Motor neuron (in vitro differentiated cells): ENCODE data around the gene LRTM1. TPM values are rescaled to one million over a fixed set of nuclear protein-coding genes. Genes with fewer than 3 reads are reported as not detected.

ENCODE experiments used
- ATAC-seq, 8 experiments: fragments of 200-7000 bp; cut with Tn5 transposase; replicated peaks in 6 of 8; 2 replicates each; pipeline ENCODE4 v1.8.0; 2021; ENCODE audit warnings: mild to moderate bottlenecking in 8 of 8, moderate library complexity in 8 of 8
- H3K27ac ChIP-seq, 2 donors: fragments of 250-450 bp; sonication (Bioruptor Pico); 2 replicates each; pipeline ENCODE4 v1.9.0; 2021; ENCODE audit warnings: antibody characterized with exemption in 2 of 2, mild to moderate bottlenecking in 2 of 2, moderate library complexity in 1 of 2
- H3K4me1 ChIP-seq, 2 donors: fragments of 250-450 bp; sonication (Bioruptor Pico); replicated peaks in 1 of 2; 2 replicates each; pipeline ENCODE4 v1.6.1; 2021; ENCODE audit warnings: antibody characterized with exemption in 2 of 2, mild to moderate bottlenecking in 2 of 2, moderate library complexity in 1 of 2
- H3K4me3 ChIP-seq, 5 donors: fragments of 250-450 bp; sonication (Bioruptor Pico); 2 replicates each; pipeline ENCODE4 v1.9.0; 2021; ENCODE audit warnings: antibody characterized with exemption in 5 of 5, mild to moderate bottlenecking in 5 of 5, moderate library complexity in 4 of 5
- WGBS, 10 experiments: fragments of 450-650 bp; shearing (Covaris generic); methylation state at CpG; one replicate each; pipeline ENCODE4 v1.0.0; 2022; 5-methylcytosine and 5-hydroxymethylcytosine counted together
- in situ Hi-C, 9 experiments: fragments of 400-800 bp; cut with MboI; loops; one replicate each; pipeline ENCODE4 v1.15.0; 2021; ENCODE audit warnings: low sequenced_read_pairs in 9 of 9, low pct_unique_long_range_greater_than_20kb in 2 of 9; ENCODE audit not compliant: unreplicated experiment in 9 of 9
- total RNA-seq, 8 experiments: library from RNA; unstranded; fragments of 300-600 nt; gene quantifications; 2 replicates each; pipeline versions ENCODE4 v1.2.3 to v1.2.4, GENCODE V29; 2022

LRTM1 gene
- total RNA-seq, result 1 to 10 TPM in 1 of 8 experiments, under 1 TPM in 5, not detected in 2; 0.16 to 1.2 (median 0.36) TPM

DNA sequence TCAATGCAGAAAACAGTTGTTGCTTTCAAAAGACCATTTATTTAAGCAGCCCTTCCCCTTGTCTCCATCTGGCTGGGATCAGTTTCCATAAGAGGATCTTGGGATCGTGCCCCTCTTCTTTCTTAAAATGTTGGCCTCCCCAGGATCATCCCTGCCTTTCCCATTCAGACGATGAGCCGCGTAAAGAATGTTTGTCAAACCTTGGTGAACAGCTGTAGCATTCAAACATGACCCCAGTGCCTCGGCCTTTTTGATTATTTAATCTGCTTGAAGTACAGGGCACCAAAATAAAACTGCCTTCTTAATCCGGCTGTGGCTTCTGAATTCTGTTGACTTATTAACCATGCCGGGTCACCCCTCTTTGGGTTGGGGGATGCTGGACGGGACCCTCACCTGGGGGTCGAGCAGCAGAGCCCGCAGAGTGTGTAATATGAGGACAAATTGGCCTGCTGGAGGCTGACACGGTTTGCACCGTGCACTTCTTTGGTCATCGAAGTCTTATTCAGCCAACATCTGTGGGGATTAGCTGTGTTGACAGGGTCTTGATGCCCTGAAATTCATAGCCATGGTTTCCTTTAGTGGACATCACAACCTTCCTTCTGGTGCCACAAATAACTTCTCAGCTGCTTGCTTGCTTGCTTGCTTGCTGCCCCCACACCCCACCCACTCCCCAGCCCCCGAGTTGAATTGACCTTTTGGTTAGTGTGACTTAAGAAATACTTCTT, at the start of gene LRTM1:
LRTM1 (minus strand) TSS at position 14 of the 725 bp plus-strand sequence. CDS start 148 bp downstream, outside the sequence.
- no peak within 1 kb of the TSS for H3K27ac ChIP-seq
- peak in 1 of 8 experiments; percentile 26 for ATAC-seq
- H3K4me3 ChIP-seq, result no peak within 1 kb of the TSS
- 20 to 61% (median 42%) methylated on average over 1 to 9 of the region's 14 CpGs; no CpG with 5 or more reads in 3 of the 10 experiments for WGBS, 10 experiments
- peaks cover 24 to 37% of the 10 kb centered on the region in 2 donors for H3K4me1 ChIP-seq
- in situ Hi-C loops, result no loop called here

DNA sequence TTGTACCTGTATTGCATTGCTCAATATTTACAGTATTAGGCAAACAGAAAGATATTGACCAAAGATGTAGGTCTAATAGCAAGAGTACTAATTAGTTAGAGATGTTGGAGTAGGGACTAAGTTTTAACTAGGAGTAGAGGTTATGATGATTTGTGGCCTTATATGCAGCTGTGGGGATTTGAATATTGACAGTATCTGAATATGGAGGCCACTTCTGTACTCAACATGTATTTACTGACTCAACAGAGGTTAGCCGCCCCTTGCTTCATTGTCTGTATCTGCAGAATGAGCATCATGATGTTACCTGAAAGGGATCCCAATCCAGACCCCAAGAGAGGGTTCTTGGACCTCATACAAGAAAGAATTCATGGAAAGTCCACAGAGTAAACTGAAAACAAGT, 49.6 kb upstream of the LRTM1 start:
- ATAC-seq, result peak in 2 of 8 experiments; percentile 55 to 62
- no peak overlapping the region for H3K4me3 ChIP-seq
- in situ Hi-C loops, result no loop called here
- no peak overlapping the region for H3K27ac ChIP-seq
- 43 to 100% (median 96%) methylated on average over 1 of the region's 1 CpG; no CpG with 5 or more reads in 2 of the 10 experiments for WGBS, 10 experiments
- H3K4me1 ChIP-seq, result no peaks in the 10 kb centered on the region

DNA sequence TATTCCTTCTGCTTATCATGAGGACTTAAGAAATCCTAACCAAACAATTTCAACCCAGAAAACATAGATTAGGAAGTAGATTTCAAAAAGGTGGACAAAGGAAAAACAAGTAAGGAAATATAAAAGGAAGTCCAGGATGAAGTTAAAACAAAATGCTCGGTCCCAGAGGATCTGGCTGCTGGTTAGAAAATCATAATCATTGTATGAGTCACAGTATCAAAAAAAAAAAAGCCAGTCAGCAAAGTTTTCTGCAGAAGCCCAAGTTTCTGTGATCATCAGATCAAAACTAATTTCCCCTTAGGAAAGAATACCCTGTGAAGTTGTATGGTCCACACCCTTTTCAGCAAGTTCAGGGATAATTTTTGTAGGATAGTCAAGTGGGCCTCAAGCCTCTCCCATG, 43.0 kb upstream of the LRTM1 start:
- in situ Hi-C loops, result no loop called here
- Histone ChIP-seq H3K4me3 (no peak overlapping the region), H3K4me1 (peaks cover 0 to under 1% of the 10 kb centered on the region in 2 donors), H3K27ac (no peak overlapping the region)
- 27 to 100% (median 83%) methylated on average over 1 of the region's 1 CpG; no CpG with 5 or more reads in 3 of the 10 experiments for WGBS, 10 experiments
- ATAC-seq, result peak in 2 of 8 experiments; percentile 69 to 72

DNA sequence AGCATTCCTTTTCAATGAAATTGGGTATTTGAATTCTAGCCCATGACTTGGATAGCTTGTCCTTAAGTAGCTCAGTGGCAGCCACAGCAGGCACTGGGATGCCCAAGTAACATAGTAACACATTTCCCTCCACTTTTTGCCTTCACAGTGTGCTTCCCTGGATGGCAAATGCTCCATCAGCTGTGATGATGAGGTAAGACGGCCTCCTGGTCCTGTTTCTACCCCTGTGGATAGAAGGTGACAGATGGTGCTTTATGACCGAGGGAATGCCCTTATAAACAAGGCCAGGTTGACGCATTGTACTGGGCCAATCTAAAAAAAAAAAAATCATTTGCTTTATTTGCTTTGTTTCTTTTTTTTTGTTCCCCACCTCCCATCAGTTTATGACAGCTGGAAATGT, 41.8 kb upstream of the LRTM1 start:
- no peak overlapping the region for H3K27ac ChIP-seq
- in situ Hi-C loops, result no loop called here
- no peak for ATAC-seq
- H3K4me1 ChIP-seq, result peaks cover 0 to 4% of the 10 kb centered on the region in 2 donors
- WGBS, 10 experiments, result 66 to 100% (median 82%) methylated on average over 1 to 3 of the region's 3 CpGs; no CpG with 5 or more reads in 2 of the 10 experiments
- H3K4me3 ChIP-seq, result no peak overlapping the region

GRCh38 chr3:54968546-54969172, 40.8 kb upstream of the LRTM1 start:
- no peak overlapping the region for H3K4me3 ChIP-seq
- no peak for ATAC-seq
- in situ Hi-C loops, result no loop called here
- 56 to 100% (median 82%) methylated on average over 1 to 5 of the region's 5 CpGs for WGBS, 10 experiments
- no peak overlapping the region for H3K27ac ChIP-seq
- peaks cover 4 to 9% of the 10 kb centered on the region in 2 donors for H3K4me1 ChIP-seq

DNA sequence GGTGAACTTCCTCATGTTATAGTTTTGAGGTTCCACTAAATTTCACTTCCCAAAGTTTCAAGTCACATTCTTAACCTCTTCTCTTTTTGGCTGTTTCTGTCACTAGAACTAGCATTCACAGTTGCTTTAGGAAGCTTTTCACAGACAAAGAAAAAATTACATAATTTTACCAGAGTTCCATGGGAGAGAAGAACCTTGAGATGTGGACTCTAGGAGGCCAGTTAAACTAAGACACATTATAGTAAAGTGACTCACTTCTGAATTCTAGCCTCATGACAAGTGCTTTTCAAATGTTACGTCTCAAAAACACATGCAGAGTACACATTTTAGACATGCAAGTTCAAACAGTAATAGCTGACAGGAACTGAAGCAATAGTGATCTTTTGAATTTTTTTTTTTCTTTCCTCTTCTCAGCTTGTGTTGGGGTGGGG, 39.9 kb upstream of the LRTM1 start:
- no peak for ATAC-seq
- Histone ChIP-seq H3K27ac (no peak overlapping the region), H3K4me1 (peaks cover 4 to 9% of the 10 kb centered on the region in 2 donors), H3K4me3 (no peak overlapping the region)
- in situ Hi-C loops, result no loop called here
- WGBS, 10 experiments, result 50 to 100% (median 83%) methylated on average over 1 of the region's 1 CpG; no CpG with 5 or more reads in 4 of the 10 experiments

DNA sequence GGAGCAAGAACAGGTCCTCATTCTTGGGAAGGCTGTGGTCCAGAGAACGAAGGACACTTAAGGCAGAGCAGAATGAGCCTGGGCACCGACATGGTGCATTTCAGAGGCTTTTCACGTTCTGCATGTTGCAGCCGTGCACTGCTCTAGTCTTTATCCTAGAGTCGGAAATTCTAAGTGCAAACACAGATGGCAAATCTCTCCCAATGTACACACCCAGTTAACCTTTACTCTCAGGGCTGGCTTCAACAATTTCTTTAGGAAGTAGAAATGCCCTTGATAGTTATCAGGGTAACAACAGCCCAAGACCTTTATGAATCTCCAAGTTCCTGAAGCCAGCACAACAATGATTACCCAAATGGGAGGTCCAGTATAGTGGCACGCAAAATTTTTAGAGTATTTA, 39.1 kb upstream of the LRTM1 start:
- no peak overlapping the region for H3K27ac ChIP-seq
- peaks cover 4 to 9% of the 10 kb centered on the region in 2 donors for H3K4me1 ChIP-seq
- WGBS, 10 experiments, result 72 to 100% (median 98%) methylated on average over 1 to 6 of the region's 6 CpGs; no CpG with 5 or more reads in 3 of the 10 experiments
- ATAC-seq, result no peak
- in situ Hi-C loops, result no loop called here
- H3K4me3 ChIP-seq, result no peak overlapping the region

GRCh38 chr3:54965746-54966145, 37.9 kb upstream of the LRTM1 start:
- Histone ChIP-seq H3K4me1 (peaks cover 14 to 17% of the 10 kb centered on the region in 2 donors), H3K4me3 (no peak overlapping the region), H3K27ac (no peak overlapping the region)
- in situ Hi-C loops, result no loop called here
- ATAC-seq, result peak in 7 of 8 experiments; percentile 59 to 89 (median 77)
- WGBS, 10 experiments, result 15 to 71% (median 57%) methylated on average over 2 to 5 of the region's 6 CpGs; no CpG with 5 or more reads in 3 of the 10 experiments

GRCh38 chr3:54964081-54964480, 36.2 kb upstream of the LRTM1 start:
- Histone ChIP-seq H3K27ac (no peak overlapping the region), H3K4me1 (peaks cover 29% of the 10 kb centered on the region in 2 donors), H3K4me3 (no peak overlapping the region)
- no peak for ATAC-seq
- in situ Hi-C loops, result no loop called here
- WGBS, 10 experiments, result 67 to 100% (median 81%) methylated on average over 1 to 3 of the region's 3 CpGs; no CpG with 5 or more reads in 3 of the 10 experiments

GRCh38 chr3:54963641-54964040, 35.8 kb upstream of the LRTM1 start:
- peaks cover 29 to 33% of the 10 kb centered on the region in 2 donors for H3K4me1 ChIP-seq
- H3K4me3 ChIP-seq, result no peak overlapping the region
- no peak overlapping the region for H3K27ac ChIP-seq
- in situ Hi-C loops, result no loop called here
- WGBS, 10 experiments, result 63 to 100% (median 75%) methylated on average over 1 to 4 of the region's 4 CpGs; no CpG with 5 or more reads in 2 of the 10 experiments
- no peak for ATAC-seq

GRCh38 chr3:54962200-54962599, 34.3 kb upstream of the LRTM1 start:
- no peak for ATAC-seq
- in situ Hi-C loops, result no loop called here

DNA sequence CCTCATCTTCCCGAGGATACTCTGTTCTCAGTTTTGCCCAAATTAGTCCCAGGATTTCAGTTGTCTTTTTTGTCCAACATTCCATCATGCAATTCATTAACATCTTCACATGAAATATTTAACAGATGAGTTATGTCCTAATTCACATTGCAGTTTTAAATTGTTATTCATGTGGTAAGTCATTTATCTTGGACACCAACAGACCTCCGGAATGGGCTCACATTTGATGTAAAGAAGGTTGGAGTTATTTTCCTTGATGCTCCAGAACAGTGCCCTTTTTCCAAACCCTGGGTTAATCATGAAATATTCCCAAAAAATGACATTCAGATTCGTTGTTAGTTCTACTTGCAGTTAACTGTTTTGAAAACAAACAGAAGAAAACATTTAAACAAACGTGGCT, 32.8 kb upstream of the LRTM1 start:
- Histone ChIP-seq H3K27ac (no peak overlapping the region), H3K4me1 (peaks cover 27 to 33% of the 10 kb centered on the region in 2 donors), H3K4me3 (no peak overlapping the region)
- in situ Hi-C loops, result no loop called here
- 4 to 65% (median 38%) methylated on average over 1 to 4 of the region's 4 CpGs for WGBS, 10 experiments
- peak in 1 of 8 experiments; percentile 6 for ATAC-seq

More at GRCh38 chr3:54962200-54962599, 34.3 kb upstream of the LRTM1 start:
- H3K4me1 ChIP-seq, result peaks cover 29 to 33% of the 10 kb centered on the region in 2 donors
- no peak overlapping the region for H3K27ac ChIP-seq
- no peak overlapping the region for H3K4me3 ChIP-seq
- WGBS, 10 experiments, result 33 to 100% (median 83%) methylated on average over 1 to 2 of the region's 2 CpGs

DNA sequence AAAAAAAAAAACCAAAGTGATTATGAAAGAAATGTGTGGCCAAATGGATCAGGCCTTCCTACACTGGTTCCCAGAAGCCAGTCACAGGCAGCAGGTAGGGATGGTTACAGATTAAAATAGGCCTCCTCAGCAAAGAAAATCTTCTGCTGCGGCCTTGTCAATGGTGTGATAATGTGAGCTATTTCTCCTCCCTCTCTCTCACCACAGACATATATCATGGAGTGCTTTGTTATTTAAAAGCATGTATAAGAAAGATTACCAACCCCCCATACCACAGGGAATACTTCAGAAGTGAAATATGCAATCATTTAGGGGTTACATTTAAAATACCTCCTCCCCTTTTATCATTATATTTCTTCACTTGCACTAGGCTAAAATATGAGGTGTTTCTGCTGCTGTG, 32.2 kb upstream of the LRTM1 start:
- in situ Hi-C loops, result no loop called here
- H3K27ac ChIP-seq, result no peak overlapping the region
- peak in 5 of 8 experiments; percentile 50 to 96 (median 92) for ATAC-seq
- no peak overlapping the region for H3K4me3 ChIP-seq
- peaks cover 24 to 33% of the 10 kb centered on the region in 2 donors for H3K4me1 ChIP-seq
- WGBS, 10 experiments, result 0 to 100% (median 17%) methylated on average over 1 of the region's 1 CpG; no CpG with 5 or more reads in 5 of the 10 experiments
